ENCODE results near the gene PRAMEF11. TPM values are rescaled to one million over a fixed set of nuclear protein-coding genes. Genes with fewer than 3 reads are reported as not detected.
"Not testable (repeated sequence)": the region's sequence is repeated elsewhere in the genome, so short reads cannot be mapped to it uniquely, and the experiment has no call there.

Gene PRAMEF11
- not detected in 2 replicates for total RNA-seq

DNA sequence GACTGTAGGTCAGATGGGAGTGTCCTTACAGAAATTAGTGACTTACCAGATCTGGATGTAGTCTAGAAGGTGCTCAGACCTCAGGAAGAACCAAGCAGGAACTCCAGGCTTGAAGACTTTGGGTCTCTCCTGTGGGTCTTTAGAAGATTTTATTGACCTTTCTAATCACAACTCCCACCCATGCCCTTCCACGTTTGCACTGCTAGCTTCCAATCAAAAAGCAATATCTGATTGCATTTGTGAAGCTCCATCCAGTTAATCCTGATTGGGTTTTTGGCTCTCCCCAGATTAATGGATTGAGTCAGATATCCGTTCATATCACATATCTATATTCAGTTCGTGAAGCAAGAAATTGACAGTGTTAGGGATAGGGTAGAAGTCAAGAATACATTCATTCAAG is at the start of gene PRAMEF11:
TSS of gene PRAMEF11 (minus strand) at position 101 of the 400 bp plus-strand sequence. CDS start 2,621 bp downstream, outside the sequence.
- DNase-seq (ENCODE audit: extremely low read depth, low read depth, low spot score) = not testable (repeated sequence)

DNA sequence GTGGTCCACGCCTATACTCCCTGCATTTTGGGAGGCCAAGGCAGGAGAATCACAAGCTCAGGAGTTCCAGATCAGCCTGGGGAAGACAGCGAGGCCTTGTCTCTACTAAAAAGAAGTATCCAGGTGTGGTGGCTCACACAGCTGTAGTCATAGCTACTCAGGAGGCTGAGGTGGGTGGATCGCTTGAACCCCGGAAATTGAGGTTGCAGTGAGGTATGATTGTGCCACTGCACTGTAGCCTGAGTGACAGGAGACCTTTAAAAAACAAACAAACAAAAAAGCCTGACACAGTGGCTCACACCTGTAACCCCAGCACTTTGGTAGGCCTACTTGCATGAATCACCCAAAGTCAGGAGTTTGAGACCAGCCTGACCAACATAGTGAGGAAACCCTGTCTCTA is 47.2 kb upstream of the PRAMEF11 start:
- not testable (repeated sequence) for DNase-seq (ENCODE audit: extremely low read depth, low read depth, low spot score)

DNA sequence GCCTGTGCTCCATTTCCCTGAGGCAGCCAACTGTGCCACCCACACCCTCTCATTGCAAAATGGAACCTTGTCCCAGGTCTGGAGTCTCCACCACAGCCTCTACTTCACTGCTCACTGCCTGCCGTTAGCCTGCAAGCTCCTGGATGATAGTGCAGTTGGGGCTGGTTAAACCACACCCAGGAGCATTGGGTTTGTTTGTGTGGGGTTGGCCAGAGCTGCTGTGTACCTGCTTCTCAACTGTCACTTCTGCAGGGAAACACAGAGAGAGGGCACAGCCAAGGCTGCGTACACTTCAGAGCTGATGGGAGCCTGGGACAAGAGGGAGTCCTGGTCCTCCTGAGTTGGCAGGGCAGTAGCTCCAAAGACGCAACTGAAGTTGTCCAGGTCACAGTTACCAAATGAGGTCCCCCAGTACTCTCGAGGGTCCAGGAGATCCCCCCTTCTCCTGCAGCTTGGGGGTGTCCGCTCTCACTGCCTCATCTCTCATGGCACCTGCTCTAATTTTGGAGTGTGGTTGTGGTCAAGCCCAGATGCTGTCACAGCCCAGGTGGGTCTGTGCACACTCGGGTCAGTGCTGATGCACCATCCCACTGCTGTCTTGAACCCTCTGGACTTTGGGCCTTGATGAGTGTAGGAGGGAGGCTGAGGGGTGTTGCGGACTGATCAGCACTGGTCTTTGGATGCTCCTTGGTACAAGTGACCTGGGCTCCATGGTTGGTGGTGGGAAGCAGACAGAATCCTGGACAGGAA is 32.1 kb upstream of the PRAMEF11 start:
- not testable (repeated sequence) for DNase-seq (ENCODE audit: extremely low read depth, low read depth, low spot score)

DNA sequence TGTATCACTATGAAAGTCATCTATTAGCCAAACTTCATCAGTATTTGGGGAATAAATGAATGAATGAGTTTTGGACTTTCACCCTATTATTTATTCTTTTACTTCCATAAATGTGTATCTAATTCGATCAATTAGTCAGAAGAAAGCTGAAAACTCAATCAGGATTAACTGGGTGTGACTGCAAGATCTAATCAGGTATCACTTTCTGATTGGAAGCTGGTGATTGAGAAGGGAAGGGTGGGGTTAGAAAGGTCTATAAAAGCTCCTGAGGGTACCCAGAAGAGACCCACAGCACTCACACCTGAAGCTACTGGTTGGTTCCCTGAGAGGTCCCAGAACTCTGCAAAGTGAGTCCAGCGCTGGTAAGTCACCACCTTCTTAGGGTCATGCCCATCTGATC is 25.6 kb upstream of the PRAMEF11 start, which contains the start of gene PRAMEF2:
TSS of gene PRAMEF2 (plus strand) at position 301 of the 400 bp plus-strand sequence. CDS start 1,924 bp downstream, outside the sequence.
- not testable (repeated sequence) for DNase-seq (ENCODE audit: extremely low read depth, low read depth, low spot score)

DNA sequence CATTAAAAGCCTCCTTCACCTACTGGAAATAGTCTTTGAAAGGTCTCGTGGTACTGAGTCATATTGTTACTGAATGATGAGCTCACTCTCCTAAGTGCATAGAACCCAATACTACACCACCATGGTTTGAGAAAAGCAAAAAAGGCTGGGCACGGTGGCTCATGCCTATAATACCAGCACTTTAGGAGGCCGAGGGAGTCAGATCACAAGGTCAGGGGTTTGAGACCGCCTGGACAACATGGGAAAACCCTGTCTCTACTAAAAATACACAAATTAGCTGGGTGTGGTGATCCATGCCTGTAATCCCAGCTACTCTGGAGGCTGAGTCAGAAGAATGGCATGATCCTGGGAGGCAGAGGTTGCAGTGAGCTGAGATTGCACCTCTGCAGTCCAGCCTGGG is 20.6 kb upstream of the PRAMEF11 start:
- DNase-seq (ENCODE audit: extremely low read depth, low read depth, low spot score) = no peak

DNA sequence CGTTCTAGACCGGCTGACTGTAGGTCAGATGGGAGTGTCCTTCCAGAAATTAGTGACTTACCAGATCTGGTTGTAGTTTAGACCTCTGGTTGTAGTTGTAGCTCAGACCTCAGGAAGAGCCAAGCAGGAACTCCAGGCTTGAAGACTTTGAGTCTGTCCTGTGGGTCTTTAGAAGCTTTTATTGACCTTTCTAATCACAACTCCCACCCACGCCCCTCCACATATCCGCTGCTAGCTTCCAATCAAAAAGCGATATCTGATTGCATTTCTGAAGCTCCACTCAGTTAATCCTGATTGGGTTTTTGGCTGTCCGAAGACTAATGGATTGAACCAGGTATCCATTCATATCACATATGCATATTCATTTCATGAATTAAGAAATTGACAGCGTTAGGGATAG is 17.4 kb upstream of the PRAMEF11 start, which contains the start of gene HNRNPCL1:
TSS of gene HNRNPCL1 (minus strand) at position 101 of the 400 bp plus-strand sequence. CDS start 431 bp downstream, outside the sequence.
- not testable (repeated sequence) for DNase-seq (ENCODE audit: extremely low read depth, low read depth, low spot score)

DNA sequence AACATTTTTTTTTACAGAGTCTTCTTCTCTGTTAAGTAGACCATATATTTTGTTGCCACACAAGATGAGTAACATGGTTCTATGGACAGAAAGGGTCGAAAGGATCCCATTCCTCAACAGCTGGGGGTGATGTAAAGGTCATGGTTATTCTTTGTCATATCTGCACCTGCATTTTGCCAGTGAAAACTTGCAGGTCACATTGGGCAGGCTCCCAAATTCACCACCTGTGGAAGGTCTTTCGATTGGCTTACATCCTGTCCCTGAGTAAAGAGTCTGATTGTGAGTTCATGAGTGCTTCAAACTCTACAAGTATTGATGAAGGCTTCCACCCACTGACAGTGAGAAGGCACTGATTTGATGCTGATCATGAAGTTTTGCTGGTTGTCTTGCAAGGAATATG is 2.0 kb upstream of the PRAMEF11 start:
- DNase-seq (ENCODE audit: extremely low read depth, low read depth, low spot score) = not testable (repeated sequence)

DNA sequence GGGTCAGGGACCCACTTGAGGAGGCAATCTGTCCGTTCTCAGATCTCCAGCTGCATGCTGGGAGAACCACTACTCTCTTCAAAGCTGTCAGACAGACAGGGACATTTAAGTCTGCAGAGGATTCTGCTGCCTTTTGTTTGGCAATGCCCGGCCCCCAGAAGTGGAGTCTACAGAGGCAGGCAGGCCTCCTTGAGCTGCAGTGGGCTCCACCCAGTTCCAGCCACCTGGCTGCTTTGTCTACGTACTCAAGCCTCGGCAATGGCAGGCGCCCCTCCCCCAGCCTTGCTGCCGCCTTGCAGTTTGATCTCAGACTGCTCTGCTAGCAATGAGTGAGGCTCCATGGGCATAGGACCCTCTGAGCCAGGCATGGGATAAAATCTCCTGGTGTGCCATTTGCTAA is 12.1 kb downstream of the PRAMEF11 start:
- not testable (repeated sequence) for DNase-seq (ENCODE audit: extremely low read depth, low read depth, low spot score)

DNA sequence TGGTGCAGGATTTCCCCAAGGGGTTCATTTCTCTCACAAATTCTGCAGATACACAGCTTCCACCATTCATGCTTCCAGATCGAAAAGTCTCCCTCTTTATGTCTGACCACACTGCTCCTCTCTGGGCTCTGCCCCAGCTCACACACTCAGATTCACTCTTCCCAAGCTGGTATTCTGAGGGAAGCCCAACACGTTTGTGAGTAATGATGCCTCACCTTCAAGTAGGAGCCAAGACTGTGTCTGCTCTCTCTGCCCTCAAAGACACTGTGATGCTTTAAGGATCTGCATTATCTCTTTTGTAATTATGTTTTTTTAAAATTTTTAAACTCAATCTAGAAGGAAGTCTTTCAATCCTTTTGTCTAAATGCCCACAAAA is 19.8 kb downstream of the PRAMEF11 start:
- DNase-seq (ENCODE audit: extremely low read depth, low read depth, low spot score) = no peak

DNA sequence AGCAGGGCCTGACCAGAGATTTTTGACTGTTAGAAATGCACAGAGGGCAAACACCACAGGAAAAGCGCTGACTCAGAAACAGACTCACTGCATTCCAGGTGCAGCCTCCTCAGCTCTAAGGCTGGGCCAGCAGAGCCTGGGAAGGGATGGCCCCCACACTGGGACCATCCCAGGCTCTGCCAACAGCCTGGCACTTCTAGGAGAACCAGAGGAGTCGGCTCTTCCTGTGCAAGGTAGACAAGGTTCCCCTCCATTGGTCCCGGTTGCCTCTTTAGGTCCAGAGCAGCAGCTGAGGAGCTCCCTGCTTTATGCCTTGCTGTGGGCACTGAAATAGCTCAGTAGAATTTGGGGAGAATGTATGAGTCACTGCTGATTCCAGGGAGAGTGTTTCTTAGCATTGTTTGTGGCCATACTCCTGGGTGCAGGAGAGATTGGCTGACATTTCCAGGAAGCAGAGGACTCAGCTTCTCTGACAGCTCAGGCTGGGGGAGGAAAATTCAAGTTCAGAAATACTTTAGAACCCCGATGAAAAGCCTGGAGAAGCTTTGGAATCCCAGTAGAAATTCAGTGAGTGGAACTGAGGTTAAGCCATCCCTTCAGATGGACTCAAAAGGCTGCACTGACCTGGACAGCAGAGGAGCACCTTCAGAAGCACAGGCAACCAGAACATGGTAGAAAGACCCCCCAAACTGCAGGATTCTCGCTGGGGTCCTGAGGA is 20.4 kb downstream of the PRAMEF11 start:
- no peak for DNase-seq (ENCODE audit: extremely low read depth, low read depth, low spot score)

DNA sequence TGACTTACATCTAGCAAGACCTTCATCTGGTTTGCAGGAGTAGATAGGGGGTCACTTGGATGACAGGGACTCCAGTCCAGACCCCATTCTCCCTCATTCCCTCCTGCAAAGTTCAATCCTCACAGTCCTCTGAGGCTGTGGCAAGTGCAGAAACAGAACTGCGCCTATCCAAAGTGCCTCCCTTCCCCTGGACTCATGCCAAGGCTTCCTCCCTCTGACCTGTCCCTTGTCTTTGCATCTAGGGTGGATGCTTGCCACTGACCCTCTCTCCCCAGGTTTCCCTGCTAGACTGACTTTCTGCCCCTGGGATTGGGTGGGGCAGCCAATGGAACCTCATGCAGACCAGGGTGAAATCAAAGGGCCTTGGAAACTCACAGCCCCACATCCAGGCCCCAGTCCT is 21.3 kb downstream of the PRAMEF11 start:
- DNase-seq (ENCODE audit: extremely low read depth, low read depth, low spot score) = no peak

DNA sequence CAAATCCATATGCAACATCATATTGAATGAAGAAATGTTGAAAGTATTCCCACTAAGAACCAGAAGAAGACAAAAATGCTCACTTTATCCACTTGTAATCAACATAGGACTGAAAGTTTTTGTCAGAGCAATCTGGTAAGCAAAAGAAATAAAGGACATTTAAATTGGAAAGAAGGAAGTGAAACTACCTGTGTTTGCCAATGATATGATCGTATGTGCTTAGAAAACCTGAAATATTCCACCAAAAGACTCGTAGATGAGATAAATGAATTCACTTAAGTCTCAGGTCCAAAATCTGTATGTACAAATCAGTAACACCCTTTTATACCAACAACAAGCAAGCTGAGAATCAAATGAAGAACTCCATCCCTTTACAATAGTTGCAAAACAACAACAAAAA is 31.5 kb downstream of the PRAMEF11 start:
- no peak for DNase-seq (ENCODE audit: extremely low read depth, low read depth, low spot score)

DNA sequence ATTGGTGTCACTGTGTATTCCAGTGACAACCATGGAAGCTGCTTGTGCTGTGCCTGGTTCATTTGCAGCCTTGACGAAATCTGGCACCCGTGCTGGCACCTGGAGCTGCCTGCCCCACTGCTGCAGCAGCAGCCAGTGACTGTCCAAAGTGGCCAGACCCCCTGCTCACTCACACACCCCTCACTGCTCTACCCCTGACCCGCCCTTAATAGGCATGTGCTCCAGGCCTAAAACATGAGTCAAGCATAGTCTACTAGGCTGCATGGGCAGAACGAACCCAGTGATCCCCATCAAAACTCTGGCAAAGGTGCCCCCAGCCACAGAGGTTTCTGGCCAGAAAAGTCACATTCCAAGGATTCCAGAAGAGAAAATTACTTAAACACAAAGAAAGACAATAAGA is 32.3 kb downstream of the PRAMEF11 start:
- DNase-seq (ENCODE audit: extremely low read depth, low read depth, low spot score) = no peak

DNA sequence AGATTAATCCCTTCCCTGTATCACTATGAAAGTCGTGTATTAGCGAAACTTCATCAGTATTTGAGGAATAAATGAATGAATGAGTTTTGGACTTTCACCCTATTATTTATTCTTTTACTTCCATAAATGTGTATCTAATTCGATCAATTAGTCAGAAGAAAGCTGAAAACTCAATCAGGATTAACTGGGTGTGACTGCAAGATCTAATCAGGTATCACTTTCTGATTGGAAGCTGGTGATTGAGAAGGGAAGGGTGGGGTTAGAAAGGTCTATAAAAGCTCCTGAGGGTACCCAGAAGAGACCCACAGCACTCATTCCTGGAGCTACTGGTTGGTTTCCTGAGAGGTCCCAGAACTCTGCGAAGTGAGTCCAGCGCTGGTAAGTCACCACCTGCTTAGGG is 40.1 kb downstream of the PRAMEF11 start, which contains the start of gene PRAMEF1:
TSS of gene PRAMEF1 (plus strand) at position 301 of the 400 bp plus-strand sequence. CDS start 1,831 bp downstream, outside the sequence.
- DNase-seq (ENCODE audit: extremely low read depth, low read depth, low spot score) = not testable (repeated sequence)

DNA sequence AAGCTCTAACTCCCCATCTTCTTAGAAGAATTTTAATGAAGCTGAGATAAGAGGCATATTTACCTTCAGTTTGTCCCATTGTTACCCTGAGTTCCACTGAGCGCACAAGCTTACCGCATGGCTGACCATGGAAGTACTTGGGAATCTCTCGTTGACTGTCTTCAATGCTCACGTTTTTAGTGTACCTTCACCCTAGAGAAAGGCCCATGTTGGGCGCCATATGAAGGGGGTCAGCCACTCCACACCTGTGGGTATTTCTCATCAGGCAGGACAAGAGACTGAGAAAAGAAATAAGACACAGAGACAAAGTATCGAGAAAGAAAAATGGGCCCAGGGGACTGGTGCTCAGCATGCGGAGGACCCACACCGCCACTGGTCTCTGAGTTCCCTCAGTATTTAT is 46.5 kb downstream of the PRAMEF11 start:
- not testable (repeated sequence) for DNase-seq (ENCODE audit: extremely low read depth, low read depth, low spot score)

DNA sequence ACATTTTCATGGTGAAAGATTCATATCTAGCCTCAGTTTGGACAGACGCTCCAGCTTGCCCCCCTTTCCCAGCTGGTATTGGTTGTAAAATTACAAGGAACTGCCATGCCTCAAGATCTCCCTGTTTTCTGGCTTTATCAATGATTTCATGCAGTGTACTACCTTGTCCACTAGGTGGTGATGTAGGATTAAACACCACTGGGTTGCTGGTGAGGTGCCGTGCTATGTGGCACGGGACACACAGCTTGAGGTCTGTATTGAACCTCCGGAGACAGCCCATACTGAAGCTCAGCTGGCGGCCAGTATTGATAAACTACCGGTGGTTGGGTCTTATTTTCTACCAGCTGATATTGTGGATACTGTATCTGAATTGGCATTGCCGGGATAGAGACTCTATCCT is 47.4 kb downstream of the PRAMEF11 start:
- DNase-seq (ENCODE audit: extremely low read depth, low read depth, low spot score) = not testable (repeated sequence)

DNA sequence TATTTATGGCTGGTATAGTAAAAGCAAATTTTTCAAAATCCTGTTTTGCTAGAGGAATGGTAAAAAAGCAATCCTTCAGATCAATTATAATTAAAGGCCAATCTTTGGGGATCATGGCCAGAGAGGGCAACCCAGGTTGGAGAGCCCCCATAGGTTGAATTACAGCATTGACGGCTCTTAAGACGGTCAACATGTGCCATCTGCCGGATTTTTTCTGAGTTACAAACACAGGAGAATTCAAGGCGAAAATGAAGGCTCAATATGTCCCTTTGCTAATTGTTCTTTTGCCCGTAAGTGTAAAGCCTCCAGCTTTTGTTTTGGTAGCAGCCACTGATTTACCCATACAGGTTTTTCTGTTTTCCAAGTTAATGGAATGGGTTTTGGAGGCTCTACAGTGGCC is 49.7 kb downstream of the PRAMEF11 start:
- DNase-seq (ENCODE audit: extremely low read depth, low read depth, low spot score) = not testable (repeated sequence)

DNA sequence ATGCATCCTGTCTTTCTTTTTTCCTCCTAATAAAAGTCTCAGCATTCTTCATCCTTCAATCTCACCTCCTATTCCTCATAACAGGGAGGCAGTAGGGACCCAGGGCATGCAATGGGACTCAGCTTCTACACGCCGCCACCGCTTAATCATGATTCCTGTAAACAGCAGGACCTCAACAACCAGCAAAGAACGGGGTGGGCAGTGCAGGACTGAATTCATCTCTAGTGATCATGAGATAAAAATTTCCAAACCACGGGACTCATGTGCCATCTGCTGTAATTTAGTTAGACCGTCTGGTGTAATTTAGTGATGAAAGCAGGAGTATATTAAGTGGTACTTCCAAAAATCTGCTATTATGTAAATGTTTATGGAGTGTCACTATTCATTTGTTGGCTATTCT is 52.3 kb downstream of the PRAMEF11 start:
- no peak for DNase-seq (ENCODE audit: extremely low read depth, low read depth, low spot score)

DNA sequence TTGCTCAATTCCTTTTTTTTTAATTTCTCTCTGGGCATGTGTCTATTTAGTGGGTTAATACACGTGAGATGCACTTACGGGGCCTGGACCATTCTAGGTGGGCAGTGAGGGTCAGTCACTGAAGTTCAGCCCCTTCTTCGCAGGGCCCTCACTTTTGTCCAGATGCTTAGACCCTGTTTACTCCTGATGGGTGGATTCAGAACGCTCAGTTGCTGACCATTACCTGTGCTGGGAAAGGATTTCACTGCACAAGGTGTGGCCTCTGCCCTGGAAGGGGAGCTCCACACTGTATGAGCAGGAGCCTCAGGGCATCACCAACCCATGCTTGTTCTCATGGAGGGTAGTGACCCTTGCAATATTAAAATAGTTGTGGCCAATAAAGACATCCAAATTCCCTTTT is 53.1 kb downstream of the PRAMEF11 start:
- no peak for DNase-seq (ENCODE audit: extremely low read depth, low read depth, low spot score)

DNA sequence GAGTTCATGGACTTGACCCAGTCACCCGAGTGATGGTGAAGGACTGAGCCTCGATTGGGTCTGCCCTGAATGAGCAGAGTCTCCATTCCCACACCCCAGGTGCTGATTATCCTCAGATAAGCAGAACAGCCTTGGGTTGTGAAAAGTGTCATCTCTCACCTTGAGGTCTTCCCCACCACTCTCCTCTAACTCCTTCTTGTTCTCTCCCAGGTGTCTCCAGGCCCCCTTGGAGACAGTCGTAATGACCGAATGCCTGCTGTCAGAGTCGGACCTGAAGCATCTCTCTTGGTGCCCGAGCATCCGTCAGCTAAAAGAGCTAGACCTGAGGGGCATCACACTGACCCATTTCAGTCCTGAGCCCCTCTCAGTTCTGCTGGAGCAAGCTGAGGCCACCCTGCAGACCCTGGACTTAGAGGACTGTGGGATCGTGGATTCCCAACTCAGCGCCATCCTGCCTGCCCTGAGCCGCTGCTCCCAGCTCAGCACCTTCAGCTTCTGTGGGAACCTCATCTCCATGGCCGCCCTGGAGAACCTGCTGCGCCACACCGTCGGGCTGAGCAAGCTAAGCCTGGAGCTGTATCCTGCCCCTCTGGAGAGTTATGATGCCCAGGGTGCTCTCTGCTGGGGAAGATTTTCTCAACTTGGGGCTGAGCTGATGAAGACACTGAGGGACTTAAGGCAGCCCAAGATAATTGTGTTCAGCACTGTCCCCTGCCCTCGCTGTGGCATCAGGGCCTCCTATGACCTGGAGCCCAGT is 54.2 kb downstream of the PRAMEF11 start:
- no peak for DNase-seq (ENCODE audit: extremely low read depth, low read depth, low spot score)

DNA sequence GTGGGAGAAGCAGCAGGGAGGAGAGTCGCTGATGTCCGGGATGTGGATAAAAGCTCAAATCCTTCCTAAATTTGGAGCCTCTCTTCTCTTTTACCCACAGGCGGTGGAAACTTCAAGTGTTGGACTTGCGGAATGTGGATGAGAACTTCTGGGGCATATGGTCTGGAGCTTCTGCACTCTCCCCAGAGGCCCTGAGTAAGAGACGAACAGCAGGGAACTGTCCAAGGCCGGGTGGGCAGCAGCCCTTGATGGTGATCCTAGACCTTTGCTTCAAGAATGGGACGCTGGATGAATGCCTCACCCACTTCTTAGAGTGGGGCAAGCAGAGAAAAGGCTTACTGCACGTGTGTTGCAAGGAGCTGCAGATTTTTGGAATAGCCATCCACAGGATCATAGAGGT is 55.8 kb downstream of the PRAMEF11 start:
- no peak for DNase-seq (ENCODE audit: extremely low read depth, low read depth, low spot score)

Measured in glomerular endothelial cell (primary cell).